Fibroblast of lung (primary cell): ENCODE results near the gene PSMB2.

Experiments
- CTCF ChIP-seq, 2 donors: IDR thresholded peaks in 1 of 2; conservative IDR thresholded peaks in 1 of 2; 1 replicate in 1 of 2; 2 replicates in 1 of 2; pipeline ENCODE4 v1.5.1; 2011 to 2012; ENCODE audit warnings: low read length in 2 of 2, control low read depth in 1 of 2, inconsistent platforms in 1 of 2, low read depth in 1 of 2, mild to moderate bottlenecking in 1 of 2
- EZH2 ChIP-seq: IDR thresholded peaks from 2 replicates; pipeline ENCODE4 v1.5.1; 2012; ENCODE audit warnings: low read length, control low read depth, mild to moderate bottlenecking; ENCODE audit errors: missing control alignments

GRCh38 chr1:35631396-35631795, 9.9 kb downstream of the PSMB2 start:
- TF ChIP-seq CTCF (conservative IDR thresholded peaks at IDR 0.05 in 1 of 2, IDR thresholded peaks at IDR 0.05 in 1 of 2; ENCODE audit: low read depth in 1 of 2, low read length in 2 of 2) (no peak), EZH2 (no peak)
